IMR-90 (cell line): ENCODE results near the gene OSBPL9. TPM values are rescaled to one million over a fixed set of nuclear protein-coding genes. Genes with fewer than 3 reads are reported as not detected.

Source experiments
- ATAC-seq: fragments of 200-7000 bp; cut with Tn5 transposase; 2 replicates; pipeline ENCODE4 v1.9.1; 2020; ENCODE audit warnings: low read depth, mild to moderate bottlenecking, moderate library complexity
- BruUV-seq: library from RNA; stranded (reverse); fragments of 400-500 nt; replicated peaks from 2 replicates; lab custom pipeline; 2021; lab: Mats Ljungman, UMichigan
- CTCF ChIA-PET: fragments of 300-600 bp; formaldehyde crosslinking; extraction: SDS; loops from one replicate; lab custom pipeline; 2021; ENCODE audit warnings: antibody characterized with exemption; lab: Yijun Ruan, JAX
- POLR2A ChIA-PET: fragments of 300-600 bp; sonication (Branson Sonifier 250); formaldehyde crosslinking; loops from one replicate; lab custom pipeline; 2022; ENCODE audit warnings: antibody characterized with exemption; ENCODE audit not compliant: unreplicated experiment; lab: Charles Lee
- DNase-seq: peaks from one replicate; pipeline ENCODE4 v3.0.0; 2013
- H2AFZ ChIP-seq: replicated peaks from 2 replicates; pipeline ENCODE3; 2013; ENCODE audit warnings: low read length, mild to moderate bottlenecking; ENCODE audit not compliant: poor library complexity
- H2AK5ac ChIP-seq: 2 replicates; pipeline ENCODE4 v1.6.1; 2013; ENCODE audit warnings: low read depth, low read length, inconsistent platforms
- H2AK9ac ChIP-seq: replicated peaks from 2 replicates; pipeline ENCODE3; 2013; ENCODE audit warnings: mild to moderate bottlenecking, low read depth, low read length, moderate library complexity; ENCODE audit not compliant: poor library complexity
- H2BK120ac ChIP-seq: 2 replicates; pipeline ENCODE4 v1.6.1; 2013; ENCODE audit warnings: low read depth, low read length, inconsistent platforms
- H2BK15ac ChIP-seq: 3 replicates; pipeline ENCODE4 v1.6.1; 2013; ENCODE audit warnings: low read depth, low read length, inconsistent platforms
- H2BK20ac ChIP-seq: 2 replicates; pipeline ENCODE4 v1.6.1; 2013; ENCODE audit warnings: low read depth, mild to moderate bottlenecking, inconsistent platforms, low read length, moderate library complexity
- H2BK5ac ChIP-seq: 2 replicates; pipeline ENCODE4 v1.6.1; 2013; ENCODE audit warnings: mild to moderate bottlenecking, low read depth, low read length, inconsistent platforms; ENCODE audit not compliant: poor library complexity, severe bottlenecking
- H3K14ac ChIP-seq: replicated peaks from 2 replicates; pipeline ENCODE4 v1.6.1; 2013; ENCODE audit warnings: low read depth, low read length, inconsistent platforms
- H3K18ac ChIP-seq: 2 replicates; pipeline ENCODE4 v1.6.1; 2013; ENCODE audit warnings: low read depth, low read length, control low read depth
- H3K23ac ChIP-seq: 2 replicates; pipeline ENCODE4 v1.6.1; 2013; ENCODE audit warnings: low read depth, low read length, inconsistent platforms
- H3K27ac ChIP-seq: 2 replicates; pipeline ENCODE4 v1.5.1; 2013; ENCODE audit warnings: mild to moderate bottlenecking, control low read depth, low read length; ENCODE audit not compliant: insufficient read depth
- H3K27me3 ChIP-seq: 2 replicates; pipeline ENCODE4 v1.6.1; 2013; ENCODE audit warnings: low read length; ENCODE audit not compliant: control insufficient read depth, insufficient read depth
- H3K36me3 ChIP-seq: 2 replicates; pipeline ENCODE4 v1.6.1; 2013; ENCODE audit warnings: low read length, mixed read lengths; ENCODE audit not compliant: control insufficient read depth, insufficient read depth
- H3K4ac ChIP-seq: 2 replicates; pipeline ENCODE4 v1.6.1; 2013; ENCODE audit warnings: low read depth, low read length, inconsistent platforms
- H3K4me1 ChIP-seq: 2 replicates; pipeline ENCODE4 v1.6.1; 2013; ENCODE audit warnings: low read length, mixed read lengths; ENCODE audit not compliant: control insufficient read depth, insufficient read depth
- H3K4me2 ChIP-seq: 2 replicates; pipeline ENCODE4 v1.6.1; 2013; ENCODE audit warnings: low read depth, mild to moderate bottlenecking, control low read depth, low read length, moderate library complexity
- H3K4me3 ChIP-seq: 2 replicates; pipeline ENCODE4 v1.5.1; 2013; ENCODE audit warnings: low read depth, mild to moderate bottlenecking, control low read depth, low read length, moderate library complexity; ENCODE audit not compliant: insufficient read depth
- H3K56ac ChIP-seq: 2 replicates; pipeline ENCODE4 v1.6.1; 2013; ENCODE audit warnings: low read length, inconsistent platforms; ENCODE audit not compliant: insufficient read depth; ENCODE audit errors: extremely low read depth
- H3K79me1 ChIP-seq, 2 experiments: 2 replicates each; pipeline ENCODE4 v1.6.1; 2013; ENCODE audit warnings: low read length in 2 of 2, inconsistent platforms in 1 of 2, low read depth in 1 of 2
- H3K9ac ChIP-seq: 2 replicates; pipeline ENCODE4 v1.6.1; 2013; ENCODE audit warnings: low read depth, low read length, control low read depth
- H3K9me1 ChIP-seq: 2 replicates; pipeline ENCODE4 v1.6.1; 2013; ENCODE audit warnings: low read length, inconsistent platforms; ENCODE audit not compliant: insufficient read depth
- H3K9me3 ChIP-seq: 2 replicates; pipeline ENCODE4 v1.6.1; 2013; ENCODE audit warnings: low read length; ENCODE audit not compliant: control insufficient read depth, insufficient read depth
- H4K20me1 ChIP-seq: 2 replicates; pipeline ENCODE4 v1.6.1; 2013; ENCODE audit warnings: low read length, inconsistent platforms; ENCODE audit not compliant: insufficient read depth
- H4K5ac ChIP-seq: 2 replicates; pipeline ENCODE4 v1.6.1; 2013; ENCODE audit warnings: mild to moderate bottlenecking, low read depth, low read length, control low read depth
- H4K8ac ChIP-seq, 2 experiments: 2 replicates each; pipeline ENCODE4 v1.6.1; 2013; ENCODE audit warnings: low read depth in 2 of 2, low read length in 2 of 2, control low read depth in 1 of 2, inconsistent platforms in 1 of 2
- H4K91ac ChIP-seq: 2 replicates; pipeline ENCODE4 v1.6.1; 2013; ENCODE audit warnings: low read depth, low read length, inconsistent platforms; ENCODE audit not compliant: insufficient read depth
- CEBPB ChIP-seq: IDR thresholded peaks from 2 replicates; pipeline ENCODE4 v1.6.1; 2012; ENCODE audit warnings: low read depth, low read length, improper control_type of control experiment
- FOS ChIP-seq: fragments of 150-350 bp; IDR thresholded peaks from 2 replicates; pipeline ENCODE4 v1.6.1; 2016; ENCODE audit warnings: low read depth, low read length
- MAZ ChIP-seq: IDR thresholded peaks from 2 replicates; pipeline ENCODE4 v1.6.1; 2012; ENCODE audit warnings: low read depth, mild to moderate bottlenecking, low read length, improper control_type of control experiment, moderate library complexity, borderline replicate concordance
- SMC3 ChIP-seq: fragments of 150-350 bp; IDR thresholded peaks from 2 replicates; pipeline ENCODE4 v1.6.1; 2016; ENCODE audit warnings: low read depth, mild to moderate bottlenecking, antibody characterized with exemption, low read length, moderate library complexity
- WGBS, 2 experiments: methylation state at CpG; one replicate each; pipeline versions ENCODE4 v1.1.5 to v1.1.7; 2013; ENCODE audit warnings: missing lambda C conversion rate in 2 of 2; ENCODE audit not compliant: insufficient read length in 1 of 2; ENCODE audit errors: extremely low coverage in 2 of 2; 5-methylcytosine and 5-hydroxymethylcytosine counted together
- dilution Hi-C: fragments of 300-500 bp; cut with HindIII; formaldehyde crosslinking; loops from one replicate; pipeline ENCODE4 v1.14.3; 2018; ENCODE audit warnings: low sequenced_read_pairs; ENCODE audit not compliant: unreplicated experiment
- in situ Hi-C: fragments of 300-500 bp; cut with MboI; formaldehyde crosslinking; loops from 3 replicates; pipeline ENCODE4 v1.14.3; 2019; ENCODE audit warnings: low sequenced_read_pairs, inconsistent platforms, mixed read lengths
- intact Hi-C: fragments of 100-400 bp; cut with micrococcal nuclease; formaldehyde crosslinking; loops from 2 replicates; pipeline ENCODE4 v1.10.0; 2022
- polyA plus RNA-seq, 3 experiments: library from polyadenylated mRNA; depleted of rRNA; stranded (reverse); fragments of >200 nt; gene quantifications; 2 replicates each; pipeline ENCODE4 v1.2.3, GENCODE V29; 2012; ENCODE audit warnings: low replicate concordance in 1 of 3
- total RNA-seq: library from RNA; depleted of rRNA; stranded (reverse); fragments of >200 nt; gene quantifications from 2 replicates; pipeline ENCODE4 v1.2.3, GENCODE V29; 2012

OSBPL9 gene
- total and polyA plus RNA-seq, 2 of the 4 experiments (the other 2 are of a cell fraction): 51.4 to 127 TPM

DNA sequence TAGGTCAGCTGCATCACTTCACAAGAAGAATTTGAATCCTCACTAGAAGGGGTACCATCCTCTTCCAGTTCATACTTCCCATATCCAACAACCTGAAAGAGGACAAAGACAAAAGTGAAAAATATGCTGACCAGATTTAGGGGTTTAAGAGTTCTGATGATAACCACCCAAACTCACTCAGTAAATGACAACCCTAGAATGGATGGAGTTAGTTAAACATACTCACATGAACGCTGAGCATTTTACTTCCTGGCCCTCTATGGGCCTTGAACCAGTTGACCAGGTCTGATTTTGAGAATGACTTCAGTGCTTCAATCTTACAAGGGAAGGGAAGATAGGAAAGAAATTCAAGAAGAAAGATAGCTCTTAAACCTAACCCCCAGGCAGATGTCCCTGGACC lies 172.4 kb downstream of the OSBPL9 start:
- no TSS peak for BruUV-seq
- Histone ChIP-seq H3K79me1 (peaks cover 0 to 19% of the 10 kb centered on the region in 2 experiments), H2BK120ac (no peak overlapping the region), H2AK9ac (no peak overlapping the region), H2BK15ac (no peak overlapping the region), H3K4me1 (peaks cover 6% of the 10 kb centered on the region), H3K9ac (no peak overlapping the region), H4K8ac (no peak overlapping the region), H2BK20ac (no peak overlapping the region), H3K56ac (no peak overlapping the region), H3K4me2 (no peak overlapping the region), H2BK5ac (no peak overlapping the region), H3K9me1 (peaks cover 13% of the 10 kb centered on the region), H4K5ac (no peak overlapping the region), H4K91ac (no peak overlapping the region), H3K9me3 (no peaks in the 10 kb centered on the region), H3K27ac (no peak overlapping the region), H3K27me3 (no peaks in the 10 kb centered on the region), H3K4ac (no peak overlapping the region), H3K4me3 (no peak overlapping the region), H4K20me1 (peaks cover 13% of the 10 kb centered on the region), H3K14ac (no peak overlapping the region), H2AK5ac (no peak overlapping the region), H3K36me3 (peaks cover 64% of the 10 kb centered on the region), H3K18ac (no peak overlapping the region), H3K23ac (no peak overlapping the region), H2AFZ (no peak overlapping the region)
- DNase-seq (no peak), ATAC-seq (no peak)
- WGBS, 2 experiments: no CpG with 5 or more reads among the region's 1 CpG
- POLR2A ChIA-PET: no interaction called here
- TF ChIP-seq CEBPB (no peak), MAZ (no peak), FOS (no peak), SMC3 (no peak)
- intact Hi-C loops: no loop called here
- dilution Hi-C loops: no loop called here
- in situ Hi-C loops: no loop called here
- CTCF ChIA-PET: no interaction called here
